ENCODE results near the gene CSRP3. TPM values are rescaled to one million over a fixed set of nuclear protein-coding genes. Genes with fewer than 3 reads are reported as not detected.

CSRP3 gene
- total and polyA plus RNA-seq, 2 donors (not counting 1 experiment from before 2014, with no cell fraction given) = not detected

DNA sequence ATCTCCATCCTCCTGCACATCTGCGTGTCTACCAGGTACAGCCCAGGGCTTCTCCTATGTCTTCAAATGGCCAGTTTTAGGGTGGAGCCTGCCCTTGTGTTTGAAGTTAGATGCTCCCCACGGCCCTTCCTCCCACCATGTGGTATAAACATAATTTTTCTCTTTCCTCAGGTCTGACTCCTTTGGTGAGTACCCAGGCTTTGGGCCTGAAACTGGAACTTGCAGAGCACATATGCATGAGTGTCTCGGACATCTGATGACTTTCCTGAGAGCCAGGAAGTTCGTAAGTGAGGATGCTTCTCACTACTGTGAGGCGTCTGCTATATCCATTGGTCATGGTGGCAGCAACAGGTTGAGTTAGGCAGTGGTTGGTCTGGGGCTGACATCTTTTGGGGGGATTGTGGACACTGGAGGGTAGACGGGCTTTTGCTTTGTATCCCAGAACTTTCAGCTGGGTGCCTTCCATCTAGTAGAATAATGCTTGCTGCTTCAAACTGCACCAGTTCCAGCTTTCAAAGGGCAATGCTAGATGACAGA, 16.2 kb downstream of the CSRP3 start:
- Histone ChIP-seq H3K9me3 (ENCODE audit: control insufficient read depth, insufficient read depth, low read depth, low read length) (no peaks in the 10 kb centered on the region), H3K4me2 (ENCODE audit: extremely low read depth, insufficient read depth, low read length) (no peak overlapping the region), H3K4me1 (ENCODE audit: control insufficient read depth, extremely low read depth, insufficient read depth, low read length) (no peaks in the 10 kb centered on the region), H3K36me3 (ENCODE audit: control insufficient read depth, insufficient read depth, low read length) (no peaks in the 10 kb centered on the region), H3K4me3 (replicated peaks in 1 of 4; ENCODE audit: control extremely low read depth in 1 of 4, insufficient read depth in 1 of 4, low read depth in 3 of 4, low read length in 4 of 4) (no peak overlapping the region), H4K20me1 (ENCODE audit: control insufficient read depth, extremely low read depth, insufficient read depth, low read length) (no peaks in the 10 kb centered on the region), H3K9ac (ENCODE audit: insufficient read depth, low read length) (no peak overlapping the region), H3K79me2 (ENCODE audit: control insufficient read depth, insufficient read depth, low read length) (no peaks in the 10 kb centered on the region), H2AFZ (ENCODE audit: low read length) (no peak overlapping the region), H3K27ac (ENCODE audit: insufficient read depth, low read length) (no peak overlapping the region), H3K27me3 (ENCODE audit: control insufficient read depth, insufficient read depth, low read length) (no peaks in the 10 kb centered on the region)
- DNase-seq (ENCODE audit: low read depth in 2 of 2) = no peak
- no peak for TF ChIP-seq CTCF (conservative IDR thresholded peaks at IDR 0.05 in 1 of 2, IDR thresholded peaks at IDR 0.05 in 1 of 2; ENCODE audit: low read depth in 1 of 2, low read length in 2 of 2)
- TF ChIP-seq EZH2 (IDR thresholded peaks at IDR 0.05; ENCODE audit: low read length, missing control alignments) = no peak

- no peaks in the 10 kb centered on the region for H3K27me3 ChIP-seq (ENCODE audit: control insufficient read depth, insufficient read depth, low read length)
- no peak overlapping the region for H3K4me2 ChIP-seq (ENCODE audit: extremely low read depth, insufficient read depth, low read length)
- no peaks in the 10 kb centered on the region for H4K20me1 ChIP-seq (ENCODE audit: control insufficient read depth, extremely low read depth, insufficient read depth, low read length)
- no peaks in the 10 kb centered on the region for H3K79me2 ChIP-seq (ENCODE audit: control insufficient read depth, insufficient read depth, low read length)
- H3K9me3 ChIP-seq (ENCODE audit: control insufficient read depth, insufficient read depth, low read depth, low read length) = no peaks in the 10 kb centered on the region
- DNase-seq (ENCODE audit: low read depth in 2 of 2) = no peak
- TF ChIP-seq CTCF (conservative IDR thresholded peaks at IDR 0.05 in 1 of 2, IDR thresholded peaks at IDR 0.05 in 1 of 2; ENCODE audit: low read depth in 1 of 2, low read length in 2 of 2) (no peak), EZH2 (IDR thresholded peaks at IDR 0.05; ENCODE audit: low read length, missing control alignments) (no peak)
- H3K36me3 ChIP-seq (ENCODE audit: control insufficient read depth, insufficient read depth, low read length) = no peaks in the 10 kb centered on the region
- H2AFZ ChIP-seq (ENCODE audit: low read length) = no peak overlapping the region
- H3K4me1 ChIP-seq (ENCODE audit: control insufficient read depth, extremely low read depth, insufficient read depth, low read length) = no peaks in the 10 kb centered on the region
- H3K27ac ChIP-seq (ENCODE audit: insufficient read depth, low read length) = no peak overlapping the region
- no peak overlapping the region for H3K4me3 ChIP-seq (replicated peaks in 1 of 4; ENCODE audit: control extremely low read depth in 1 of 4, insufficient read depth in 1 of 4, low read depth in 3 of 4, low read length in 4 of 4)
- H3K9ac ChIP-seq (ENCODE audit: insufficient read depth, low read length) = no peak overlapping the region
Observed at GRCh38 chr11:19185036-19185435, 16.7 kb downstream of the CSRP3 start.

DNA sequence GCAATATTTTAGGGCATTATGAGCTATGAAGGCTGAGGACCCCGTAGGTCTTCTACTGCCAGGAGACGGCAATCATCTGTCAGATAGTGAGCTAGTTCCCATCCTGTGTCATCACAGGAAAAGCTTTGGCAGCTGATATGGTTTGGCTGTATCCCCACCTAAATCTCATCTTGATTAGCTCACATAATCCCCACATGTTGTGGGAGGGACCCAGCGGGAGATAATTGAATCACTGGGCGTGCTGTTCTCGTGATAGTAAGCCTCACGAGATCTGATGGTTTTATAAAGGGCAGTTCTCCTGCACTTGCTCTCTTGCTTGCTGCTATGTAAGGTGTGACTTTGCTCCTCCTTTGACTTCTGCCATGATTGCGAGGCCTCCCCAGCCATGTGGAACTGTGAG, 18.1 kb downstream of the CSRP3 start:
- Histone ChIP-seq H3K4me2 (ENCODE audit: extremely low read depth, insufficient read depth, low read length) (no peak overlapping the region), H3K4me1 (ENCODE audit: control insufficient read depth, extremely low read depth, insufficient read depth, low read length) (no peaks in the 10 kb centered on the region), H3K9me3 (ENCODE audit: control insufficient read depth, insufficient read depth, low read depth, low read length) (no peaks in the 10 kb centered on the region), H2AFZ (ENCODE audit: low read length) (no peak overlapping the region), H3K27me3 (ENCODE audit: control insufficient read depth, insufficient read depth, low read length) (no peaks in the 10 kb centered on the region), H3K4me3 (replicated peaks in 1 of 4; ENCODE audit: control extremely low read depth in 1 of 4, insufficient read depth in 1 of 4, low read depth in 3 of 4, low read length in 4 of 4) (no peak overlapping the region), H3K9ac (ENCODE audit: insufficient read depth, low read length) (no peak overlapping the region), H3K27ac (ENCODE audit: insufficient read depth, low read length) (no peak overlapping the region), H4K20me1 (ENCODE audit: control insufficient read depth, extremely low read depth, insufficient read depth, low read length) (no peaks in the 10 kb centered on the region), H3K36me3 (ENCODE audit: control insufficient read depth, insufficient read depth, low read length) (no peaks in the 10 kb centered on the region), H3K79me2 (ENCODE audit: control insufficient read depth, insufficient read depth, low read length) (no peaks in the 10 kb centered on the region)
- TF ChIP-seq CTCF (conservative IDR thresholded peaks at IDR 0.05 in 1 of 2, IDR thresholded peaks at IDR 0.05 in 1 of 2; ENCODE audit: low read depth in 1 of 2, low read length in 2 of 2) (no peak), EZH2 (IDR thresholded peaks at IDR 0.05; ENCODE audit: low read length, missing control alignments) (no peak)
- no peak for DNase-seq (ENCODE audit: low read depth in 2 of 2)

Data from fibroblast of lung (primary cell).